DMS79 (cell line): ENCODE results near the gene MBP.
"Not testable (repeated sequence)": the region's sequence is repeated elsewhere in the genome, so short reads cannot be mapped to it uniquely, and the experiment has no call there.

Experiments
- DNase-seq: peaks from one replicate; lab custom pipeline; 2025; lab: John Stamatoyannopoulos, UW

Gene MBP

DNA sequence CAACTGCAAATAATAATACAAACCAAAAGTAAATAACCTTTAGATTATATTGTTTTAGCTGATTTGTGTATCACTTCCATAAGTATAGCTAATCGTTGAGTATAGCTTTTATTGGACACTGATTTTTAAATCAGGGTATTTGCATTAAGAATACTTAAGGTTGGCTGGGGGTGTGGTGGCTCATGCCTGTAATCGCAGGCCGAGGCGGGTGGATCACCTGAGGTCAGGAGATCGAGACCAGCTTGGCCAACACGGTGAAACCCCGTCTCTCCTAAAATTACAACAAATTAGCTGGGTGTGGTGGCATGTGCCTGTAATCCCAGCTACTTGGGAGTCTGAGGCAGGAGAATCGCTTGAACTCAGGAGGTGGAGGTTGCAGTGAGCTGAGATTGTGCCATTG, 188.2 kb downstream of the MBP start:
- not testable (repeated sequence) for DNase-seq

DNA sequence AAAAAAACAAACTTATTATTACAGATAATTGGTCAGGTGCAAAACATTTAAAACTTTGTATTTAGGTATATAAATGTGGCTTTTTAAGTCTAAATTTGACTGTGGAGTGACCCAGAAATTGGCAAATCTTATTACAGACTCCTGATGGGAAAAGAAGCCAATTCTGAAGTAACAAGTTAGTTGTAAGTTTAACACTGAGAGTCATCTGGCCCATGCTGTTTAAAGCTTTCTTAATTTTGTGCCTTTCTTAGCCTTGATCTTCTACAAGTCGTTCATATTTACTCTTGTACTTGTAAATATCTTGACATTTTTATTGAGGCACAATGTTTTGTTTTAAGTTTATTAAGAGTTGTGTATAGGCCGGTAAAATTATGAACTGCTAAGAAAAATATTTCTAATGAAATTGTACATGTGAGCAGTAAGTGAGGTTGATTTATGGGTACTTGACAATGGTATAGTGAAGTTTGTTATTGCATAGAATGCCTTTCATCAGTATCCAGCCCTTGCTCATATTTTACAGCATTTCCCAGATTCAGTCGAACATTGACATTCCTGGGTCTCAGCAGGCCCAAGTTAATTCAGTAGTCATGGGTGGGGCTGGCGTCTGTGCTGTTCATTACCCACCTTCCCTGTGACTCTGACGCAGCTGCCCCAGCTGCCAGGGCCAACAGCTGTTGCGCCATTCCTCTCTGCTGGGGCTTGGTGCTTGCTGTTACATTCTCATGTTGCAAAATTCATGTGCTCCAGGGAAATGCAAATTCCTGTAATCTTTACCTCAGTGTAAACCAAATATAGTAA, 188.8 kb downstream of the MBP start:
- DNase-seq = no peak

DNA sequence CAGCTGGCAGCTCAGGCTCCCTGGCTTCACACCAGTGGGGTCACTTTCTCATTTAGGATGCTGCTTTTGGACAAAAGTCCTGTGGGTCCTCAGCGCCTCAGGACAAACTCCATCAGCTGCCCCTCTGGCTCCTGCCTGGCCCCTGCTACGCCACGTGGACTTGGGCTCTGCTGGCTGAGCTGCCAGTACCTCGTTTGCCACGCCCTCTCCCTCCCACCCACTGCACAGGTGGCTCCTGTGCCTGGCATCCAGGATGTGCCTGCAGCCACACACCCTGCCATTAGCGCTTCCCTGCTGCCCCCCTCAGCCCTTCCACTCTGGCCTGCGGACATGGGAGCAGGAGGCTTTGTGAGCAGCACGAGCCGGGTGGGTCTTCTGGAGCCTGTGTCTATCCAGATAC, 191.3 kb downstream of the MBP start:
- DNase-seq = no peak

DNA sequence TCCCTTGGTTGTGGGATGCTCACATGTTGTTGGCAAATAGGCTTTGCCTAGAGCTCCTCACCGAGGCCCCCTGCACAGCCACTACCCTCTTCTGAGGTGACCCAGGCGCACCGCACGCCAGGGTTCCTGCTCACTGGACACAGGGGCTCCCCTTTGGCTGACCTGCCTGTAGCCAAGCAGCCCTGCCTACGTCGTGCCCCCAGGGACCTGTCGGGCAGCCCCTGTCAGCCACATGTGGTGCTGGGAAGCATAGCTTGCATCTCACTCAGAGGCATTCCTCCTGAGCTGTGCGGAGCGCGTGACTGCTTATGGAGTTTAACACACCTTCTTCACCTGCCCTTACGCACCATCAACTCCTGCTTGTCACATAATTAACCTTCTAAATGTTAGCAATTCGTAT, 194.0 kb downstream of the MBP start:
- no peak for DNase-seq

DNA sequence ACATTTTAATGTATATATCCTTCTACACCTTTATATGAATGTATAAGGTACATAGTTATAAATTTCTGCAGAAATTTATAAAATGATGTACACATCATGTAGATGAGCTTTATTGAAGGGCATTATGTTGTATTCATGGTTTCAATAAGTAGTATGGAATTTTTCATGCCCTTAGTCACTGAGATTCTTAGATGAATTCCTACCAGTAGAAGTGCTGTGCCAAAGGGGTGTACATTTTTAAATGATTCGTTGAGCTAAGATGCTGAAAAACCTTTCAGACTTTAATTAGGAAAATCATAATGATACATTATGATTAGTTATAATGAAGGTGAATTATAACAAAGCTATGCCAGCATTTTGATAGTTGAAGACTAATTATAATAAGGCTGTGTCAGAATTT, 195.0 kb downstream of the MBP start:
- DNase-seq = no peak

DNA sequence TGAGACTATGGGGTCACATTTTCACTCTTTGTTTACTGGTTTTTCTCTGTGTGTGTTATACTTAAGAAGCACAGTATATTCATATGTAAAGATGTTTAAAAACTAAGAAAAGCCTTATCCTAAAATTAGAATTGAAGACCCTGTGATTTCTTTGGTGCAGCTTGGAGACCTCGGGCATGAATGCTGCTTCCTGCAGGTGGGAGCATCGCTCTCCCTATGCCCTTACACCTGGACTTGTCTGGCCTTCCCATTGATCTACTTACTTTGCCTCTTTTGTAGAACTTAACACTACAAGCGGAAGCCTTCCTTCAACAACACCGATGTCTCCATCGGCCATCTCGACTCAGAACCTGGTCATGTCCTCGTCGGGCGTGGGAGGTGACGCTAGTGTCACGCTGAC, 195.7 kb downstream of the MBP start:
- no peak for DNase-seq

DNA sequence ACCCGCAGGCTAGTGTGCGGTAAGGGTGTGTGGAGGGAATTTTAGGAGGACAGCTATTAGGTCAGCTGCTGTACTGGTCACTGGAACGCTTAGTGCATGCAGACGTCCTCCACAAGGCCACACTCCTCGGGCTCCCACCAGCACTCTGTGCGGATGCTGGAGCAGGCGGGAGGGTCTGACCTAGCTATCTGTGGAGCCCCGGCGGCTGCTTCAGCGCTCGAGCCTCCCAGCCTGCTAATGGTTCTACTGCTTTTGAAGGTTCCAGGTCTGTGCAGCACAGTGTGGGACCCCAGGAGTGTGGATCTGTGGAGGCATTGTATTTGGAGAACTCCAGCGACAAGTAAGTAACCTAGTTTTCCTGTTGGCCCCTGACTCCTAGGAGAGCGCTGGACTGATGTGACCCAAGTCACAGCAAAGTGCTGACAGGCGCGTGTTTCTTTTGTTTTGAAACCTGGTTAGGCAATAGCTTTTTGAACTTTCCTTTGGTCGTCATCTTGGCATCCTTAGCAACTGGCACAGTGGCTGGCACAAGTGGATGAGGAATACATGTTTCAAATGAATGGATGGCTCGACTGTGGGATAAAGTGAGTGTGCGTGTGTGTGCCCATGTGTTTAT, 196.8 kb downstream of the MBP start:
- no peak for DNase-seq

DNA sequence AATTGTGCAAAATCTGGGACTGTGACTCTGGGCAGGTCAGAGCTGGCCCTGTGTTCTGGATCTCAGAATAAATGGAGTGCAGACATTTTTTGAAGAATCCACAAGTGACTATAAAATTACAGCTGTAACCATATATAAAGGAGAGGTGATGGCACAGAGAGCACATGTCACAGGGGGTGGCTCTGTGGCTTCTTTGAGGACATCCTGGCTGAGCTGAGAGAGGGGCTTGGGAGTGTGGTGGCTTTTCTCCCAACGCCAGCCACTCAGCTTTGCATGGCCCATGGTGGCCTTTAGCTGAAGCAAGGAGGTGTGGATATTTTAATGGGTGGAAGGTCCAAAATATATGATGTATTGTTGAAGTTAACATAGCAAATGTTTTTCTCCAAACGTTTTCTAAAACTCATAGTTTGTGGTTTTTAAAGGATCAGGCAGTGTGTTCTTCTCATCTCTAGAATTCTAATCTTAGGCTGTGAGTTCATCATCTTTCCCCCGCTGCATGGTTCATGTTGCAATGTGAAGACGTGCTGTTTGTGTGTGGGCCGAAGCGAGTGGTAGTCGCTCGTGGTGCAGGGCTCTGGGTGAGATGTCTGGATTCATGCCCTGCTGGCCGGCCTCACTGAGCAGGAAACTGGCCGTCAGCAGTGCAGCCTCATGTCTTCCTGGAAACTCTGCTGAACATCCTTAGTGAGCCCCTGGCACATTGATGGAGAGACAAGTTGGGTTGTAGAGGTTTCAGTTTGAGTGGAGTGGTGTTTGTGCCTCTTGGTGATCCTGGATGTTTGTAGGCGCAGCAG, 200.4 kb downstream of the MBP start:
- no peak for DNase-seq

DNA sequence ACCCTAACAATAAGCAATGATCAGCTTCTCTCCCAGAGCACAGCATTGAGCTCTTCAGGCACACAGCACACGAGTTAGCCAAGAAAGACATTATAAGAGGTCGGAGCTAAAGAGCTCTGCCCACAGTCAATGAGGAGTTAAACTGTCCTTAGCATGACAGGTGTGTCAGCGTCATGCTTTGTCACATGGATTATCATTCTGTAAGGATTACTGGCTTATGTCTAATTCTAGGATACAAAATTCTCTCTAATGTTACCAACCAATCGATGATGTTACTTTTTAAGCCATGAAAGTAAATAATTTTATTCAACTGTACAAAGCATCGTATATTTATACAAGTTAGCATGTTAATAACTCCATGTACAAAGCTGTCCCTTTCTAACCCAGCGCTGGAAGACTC, 201.4 kb downstream of the MBP start:
- no peak for DNase-seq
